Tibial nerve (tissue), 4 donors: Measurements from ENCODE around the gene CTBP2. TPM values are rescaled to one million over a fixed set of nuclear protein-coding genes. Genes with fewer than 3 reads are reported as not detected.

Experiments used
- DNase-seq, 2 donors: peaks; one replicate each; pipeline ENCODE4 v3.0.0-alpha.2; 2019; ENCODE audit warnings: low spot score in 2 of 2
- H3K27ac ChIP-seq, 4 donors: fragments of 200-600 bp; sonication (generic) in 3 of 4; one replicate each; pipeline ENCODE4 v1.5.1; 2017 to 2019; ENCODE audit warnings: mild to moderate bottlenecking in 1 of 4
- H3K27me3 ChIP-seq, 2 donors: fragments of 200-600 bp; sonication (generic) in 1 of 2; one replicate each; pipeline versions ENCODE4 v1.5.1 to v1.6.0; 2017 to 2019
- H3K36me3 ChIP-seq, 3 donors: fragments of 200-600 bp; sonication (generic); one replicate each; pipeline ENCODE4 v1.5.1; 2018 to 2019
- H3K4me1 ChIP-seq, 4 donors: fragments of 200-600 bp; sonication (generic) in 3 of 4; one replicate each; pipeline ENCODE4 v1.5.1; 2017 to 2019
- H3K4me3 ChIP-seq, 4 donors: fragments of 200-600 bp; sonication (generic) in 3 of 4; one replicate each; pipeline ENCODE4 v1.5.1; 2017 to 2019; ENCODE audit warnings: mild to moderate bottlenecking in 1 of 4, moderate library complexity in 1 of 4
- H3K9me3 ChIP-seq, 4 donors: fragments of 200-600 bp; sonication (generic) in 3 of 4; one replicate each; pipeline ENCODE4 v1.5.1; 2017 to 2019
- CTCF ChIP-seq, 5 experiments: fragments of 200-600 bp in 3 of 5; fragments of 450-650 bp in 2 of 5; sonication (generic) in 3 of 5; IDR thresholded peaks; one replicate each; pipeline ENCODE4 v1.5.1; 2016 to 2019; ENCODE audit warnings: antibody characterized with exemption in 5 of 5, mild to moderate bottlenecking in 3 of 5, moderate library complexity in 2 of 5
- EP300 ChIP-seq, 2 donors: sonication (generic); formaldehyde crosslinking; IDR thresholded peaks; one replicate each; pipeline ENCODE4 v1.6.1; 2017; ENCODE audit warnings: antibody characterized with exemption in 2 of 2, mild to moderate bottlenecking in 1 of 2
- POLR2A ChIP-seq, 2 donors: fragments of 450-650 bp; IDR thresholded peaks; one replicate each; pipeline ENCODE4 v1.6.1; 2017; ENCODE audit warnings: antibody characterized with exemption in 2 of 2, mild to moderate bottlenecking in 2 of 2, moderate library complexity in 2 of 2
- WGBS, 2 donors: methylation state at CpG; one replicate each; pipeline ENCODE4 v1.1.5; 2018; 5-methylcytosine and 5-hydroxymethylcytosine counted together
- total RNA-seq, 4 donors: library from RNA; depleted of rRNA; stranded (reverse); fragments of >200 nt; gene quantifications; one replicate each; pipeline ENCODE4 v1.1.0, GENCODE V29; 2016

The CTBP2 gene
- total RNA-seq, 4 donors from 2014 or later, result 40.4 to 97.9 (median 62.3) TPM

GRCh38 chr10:124955868-124956267 lies 204.5 kb downstream of the CTBP2 start:
- Histone ChIP-seq H3K27me3 (no peaks in the 10 kb centered on the region), H3K4me1 (peaks cover 0 to 57% (median 11%) of the 10 kb centered on the region in 4 donors), H3K36me3 (no peaks in the 10 kb centered on the region), H3K4me3 (no peak overlapping the region), H3K9me3 (no peaks in the 10 kb centered on the region), H3K27ac (no peak overlapping the region)
- WGBS, 2 donors, result 52% methylated on average over 10 of the region's 10 CpGs
- no peak for DNase-seq
- no peak for TF ChIP-seq CTCF (IDR thresholded peaks at IDR 0.05)
- no peak for TF ChIP-seq EP300 (IDR thresholded peaks at IDR 0.05)
- no peak for TF ChIP-seq POLR2A (IDR thresholded peaks at IDR 0.05)

GRCh38 chr10:124955243-124955642 lies 205.1 kb downstream of the CTBP2 start:
- 49 to 51% methylated on average over 7 of the region's 7 CpGs for WGBS, 2 donors
- Histone ChIP-seq H3K4me1 (peaks cover 0 to 53% (median 11%) of the 10 kb centered on the region in 4 donors), H3K36me3 (no peaks in the 10 kb centered on the region), H3K27ac (no peak overlapping the region), H3K27me3 (no peaks in the 10 kb centered on the region), H3K4me3 (no peak overlapping the region), H3K9me3 (no peaks in the 10 kb centered on the region)
- DNase-seq, result no peak
- TF ChIP-seq CTCF (IDR thresholded peaks at IDR 0.05), result no peak
- TF ChIP-seq EP300 (IDR thresholded peaks at IDR 0.05), result no peak
- TF ChIP-seq POLR2A (IDR thresholded peaks at IDR 0.05), result no peak

- Histone ChIP-seq H3K4me1 (peaks cover 0 to 41% (median 11%) of the 10 kb centered on the region in 4 donors), H3K4me3 (no peak overlapping the region), H3K36me3 (peaks cover 0 to 4% (median 0%) of the 10 kb centered on the region in 3 donors), H3K9me3 (no peaks in the 10 kb centered on the region), H3K27ac (no peak overlapping the region), H3K27me3 (no peaks in the 10 kb centered on the region)
- no peak for TF ChIP-seq POLR2A (IDR thresholded peaks at IDR 0.05)
- TF ChIP-seq CTCF (IDR thresholded peaks at IDR 0.05), result no peak
- TF ChIP-seq EP300 (IDR thresholded peaks at IDR 0.05), result no peak
- 87% methylated on average over 3 of the region's 3 CpGs for WGBS, 2 donors
- no peak for DNase-seq
These were observed 206.9 kb downstream of the CTBP2 start for GRCh38 chr10:124953421-124953820.

- TF ChIP-seq CTCF (IDR thresholded peaks at IDR 0.05), result no peak
- TF ChIP-seq EP300 (IDR thresholded peaks at IDR 0.05), result no peak
- TF ChIP-seq POLR2A (IDR thresholded peaks at IDR 0.05), result no peak
- 91 to 93% methylated on average over 6 of the region's 6 CpGs for WGBS, 2 donors
- no peak for DNase-seq
- no peaks in the 10 kb centered on the region for H3K9me3 ChIP-seq
- H3K36me3 ChIP-seq, result peaks cover 0 to 6% (median 0%) of the 10 kb centered on the region in 3 donors
- no peaks in the 10 kb centered on the region for H3K27me3 ChIP-seq
- H3K4me1 ChIP-seq, result peaks cover 0 to 38% (median 10%) of the 10 kb centered on the region in 4 donors
- H3K27ac ChIP-seq, result no peak overlapping the region
- no peak overlapping the region for H3K4me3 ChIP-seq
These were observed 208.2 kb downstream of the CTBP2 start for GRCh38 chr10:124952123-124952522.

- WGBS, 2 donors, result 96 to 98% methylated on average over 5 of the region's 5 CpGs
- H3K4me1 ChIP-seq, result peaks cover 0 to 34% (median 8%) of the 10 kb centered on the region in 4 donors
These were observed 210.8 kb downstream of the CTBP2 start for GRCh38 chr10:124949543-124949942.

More at GRCh38 chr10:124949543-124949942, 210.8 kb downstream of the CTBP2 start:
- Histone ChIP-seq H3K27ac (no peak overlapping the region), H3K27me3 (no peaks in the 10 kb centered on the region), H3K36me3 (peaks cover 0 to 6% (median 0%) of the 10 kb centered on the region in 3 donors), H3K9me3 (no peaks in the 10 kb centered on the region), H3K4me3 (no peak overlapping the region)
- TF ChIP-seq CTCF (IDR thresholded peaks at IDR 0.05), result no peak
- DNase-seq, result no peak
